B cell (primary cell): ENCODE measurements around the gene CCDC187. TPM values are rescaled to one million over a fixed set of nuclear protein-coding genes. Genes with fewer than 3 reads are reported as not detected.

Experiments used
- ATAC-seq: fragments of 200-7000 bp; cut with Tn5 transposase; one replicate; pipeline ENCODE4 v1.10.0; 2021; ENCODE audit warnings: low read depth, mild to moderate bottlenecking, moderate number of reproducible peaks, moderate library complexity
- CTCF ChIA-PET: fragments of 350-600 bp; sonication (Branson Sonifier 250); formaldehyde crosslinking; loops from one replicate; lab custom pipeline; 2021; ENCODE audit warnings: antibody characterized with exemption, inconsistent platforms; lab: Charles Lee
- POLR2A ChIA-PET: fragments of 350-600 bp; sonication (Branson Sonifier 250); formaldehyde crosslinking; loops from one replicate; lab custom pipeline; 2021; ENCODE audit warnings: antibody characterized with exemption; lab: Charles Lee
- DNase-seq: peaks from one replicate; pipeline ENCODE4 v3.0.0; 2013
- H2AFZ ChIP-seq: 2 replicates; pipeline ENCODE4 v1.6.1; 2012; ENCODE audit warnings: mild to moderate bottlenecking, low read depth, low read length; ENCODE audit not compliant: insufficient read depth, poor library complexity, severe bottlenecking
- H3K27ac ChIP-seq, 2 donors: 1 replicate in 1 of 2; 2 replicates in 1 of 2; pipeline ENCODE4 v1.5.1; 2012 to 2013; ENCODE audit warnings: low read length in 2 of 2, mild to moderate bottlenecking in 2 of 2, moderate library complexity in 1 of 2
- H3K27me3 ChIP-seq, 4 experiments: fragments of 200-600 bp in 1 of 4; sonication (generic) in 1 of 4; replicated peaks in 1 of 4; 1 replicate in 2 of 4; 2 replicates in 2 of 4; pipeline versions ENCODE4 v1.6.1 to v1.7.0; 2013 to 2016; ENCODE audit warnings: low read length in 3 of 4, mild to moderate bottlenecking in 2 of 4, mixed read lengths in 1 of 4, moderate library complexity in 1 of 4; ENCODE audit not compliant: insufficient read depth in 4 of 4, control insufficient read depth in 3 of 4; ENCODE audit errors: control extremely low read depth in 1 of 4
- H3K36me3 ChIP-seq, 2 experiments: replicated peaks in 1 of 2; 1 replicate in 1 of 2; 2 replicates in 1 of 2; pipeline versions ENCODE4 v1.6.1 to v1.7.1; 2013; ENCODE audit warnings: low read length in 1 of 2; ENCODE audit not compliant: insufficient read depth in 2 of 2, control insufficient read depth in 1 of 2; ENCODE audit errors: control extremely low read depth in 1 of 2, extremely low read depth in 1 of 2
- H3K4me1 ChIP-seq, 2 donors: fragments of 200-600 bp in 1 of 2; sonication (generic) in 1 of 2; 1 replicate in 1 of 2; 2 replicates in 1 of 2; pipeline versions ENCODE4 v1.5.1 to v1.6.1; 2013 to 2017; ENCODE audit warnings: low read length in 2 of 2; ENCODE audit not compliant: control insufficient read depth in 2 of 2, insufficient read depth in 2 of 2
- H3K4me2 ChIP-seq: replicated peaks from 2 replicates; pipeline ENCODE3; 2012; ENCODE audit warnings: mild to moderate bottlenecking, low read depth, low read length; ENCODE audit not compliant: poor library complexity, severe bottlenecking
- H3K4me3 ChIP-seq, 5 experiments: fragments of 200-600 bp in 1 of 5; sonication (generic) in 1 of 5; 1 replicate in 3 of 5; 2 replicates in 2 of 5; pipeline versions ENCODE4 v1.5.1 to v1.7.0; 2011 to 2016; ENCODE audit warnings: low read length in 4 of 5, mild to moderate bottlenecking in 4 of 5, low read depth in 2 of 5, control low read depth in 1 of 5, moderate library complexity in 1 of 5; ENCODE audit not compliant: insufficient read depth in 1 of 5; ENCODE audit errors: control extremely low read depth in 1 of 5, extremely low read depth in 1 of 5
- H3K79me2 ChIP-seq: fragments of 200-600 bp; sonication (generic); one replicate; pipeline ENCODE4 v1.6.0; 2016; ENCODE audit warnings: low read length; ENCODE audit not compliant: control insufficient read depth, insufficient read depth
- H3K9ac ChIP-seq: fragments of 200-600 bp; sonication (generic); 2 replicates; pipeline ENCODE4 v1.6.1; 2017; ENCODE audit warnings: mild to moderate bottlenecking, low read length, moderate library complexity
- H3K9me3 ChIP-seq, 3 donors: one replicate each; pipeline versions ENCODE4 v1.6.1 to v1.7.1; 2013; ENCODE audit warnings: low read length in 2 of 3; ENCODE audit not compliant: control insufficient read depth in 2 of 3, insufficient read depth in 1 of 3; ENCODE audit errors: control extremely low read depth in 1 of 3
- H4K20me1 ChIP-seq: 2 replicates; pipeline ENCODE4 v1.6.0; 2012; ENCODE audit warnings: mild to moderate bottlenecking, low read length; ENCODE audit not compliant: insufficient read depth, control insufficient read depth, poor library complexity, severe bottlenecking
- H3K27ac Mint-ChIP-seq: one replicate; pipeline ENCODE4 v1.8.0; 2021; ENCODE audit warnings: mixed read lengths
- H3K27me3 Mint-ChIP-seq: one replicate; pipeline ENCODE4 v1.8.0; 2021; ENCODE audit warnings: mixed read lengths
- H3K4me1 Mint-ChIP-seq: one replicate; pipeline ENCODE4 v1.8.0; 2021; ENCODE audit warnings: mixed read lengths
- H3K4me3 Mint-ChIP-seq: one replicate; pipeline ENCODE4 v1.8.0; 2021; ENCODE audit warnings: mixed read lengths
- H3K9me3 Mint-ChIP-seq: one replicate; pipeline ENCODE4 v1.8.0; 2022; ENCODE audit warnings: mixed read lengths; ENCODE audit not compliant: insufficient read depth
- CTCF ChIP-seq: fragments of 200-600 bp; IDR thresholded peaks from one replicate; pipeline ENCODE4 v1.8.0; 2022; ENCODE audit warnings: antibody characterized with exemption, mild to moderate bottlenecking
- EZH2 ChIP-seq: IDR thresholded peaks from 2 replicates; pipeline ENCODE4 v1.6.1; 2012; ENCODE audit warnings: borderline replicate concordance, low read depth, mild to moderate bottlenecking, moderate library complexity, low read length; ENCODE audit not compliant: insufficient read depth, poor library complexity, severe bottlenecking
- WGBS: methylation state at CpG from one replicate; pipeline ENCODE4 v1.1.5; 2013; ENCODE audit warnings: missing lambda C conversion rate; ENCODE audit not compliant: insufficient coverage; 5-methylcytosine and 5-hydroxymethylcytosine counted together
- intact Hi-C: fragments of 100-400 bp; cut with micrococcal nuclease; formaldehyde crosslinking; loops from one replicate; pipeline ENCODE4 v1.10.0; 2022
- polyA minus RNA-seq: library from RNA; depleted of rRNA, polyadenylated mRNA; stranded (reverse); fragments of >200 nt; gene quantifications from 2 replicates; pipeline ENCODE4 v1.2.3, GENCODE V29; 2012
- polyA plus RNA-seq: library from polyadenylated mRNA; depleted of rRNA; stranded (reverse); fragments of >200 nt; gene quantifications from 2 replicates; pipeline ENCODE4 v1.2.3, GENCODE V29; 2012
- total RNA-seq, 2 donors: library from RNA; stranded (reverse); fragments of 120-200 nt in 1 of 2; gene quantifications; 1 replicate in 1 of 2; 2 replicates in 1 of 2; pipeline versions ENCODE4 v1.2.3 to v1.2.4, GENCODE V29; 2013 to 2022

Gene CCDC187
- total RNA-seq (7.6 and 8.2 TPM in 2 replicates), polyA plus RNA-seq (1.5 and 3.1 TPM in 2 replicates), polyA minus RNA-seq (3.3 and 7.6 TPM in 2 replicates)
- total RNA-seq (2013) = 1.4 TPM

GRCh38 chr9:136303825-136304416 lies at the start of gene CCDC187:
CCDC187 (minus strand) TSS chr9:136304094; CDS start chr9:136303830, 264 bp downstream.
- no peaks in the 10 kb centered on the region for H3K9me3 ChIP-seq
- no peak within 1 kb of the TSS for H3K27ac ChIP-seq
- Mint-ChIP-seq H3K9me3 (no peaks in the 10 kb centered on the region), H3K4me3 (no peak within 1 kb of the TSS), H3K27ac (no peak within 1 kb of the TSS), H3K27me3 (no peaks in the 10 kb centered on the region), H3K4me1 (peaks cover 3% of the 10 kb centered on the region)
- H3K4me2 ChIP-seq = no peak within 1 kb of the TSS
- intact Hi-C loops = no loop called here
- H3K36me3 ChIP-seq = no peaks in the 10 kb centered on the region
- H3K4me3 ChIP-seq = no peak within 1 kb of the TSS
- peaks cover 0 to 7% (median 0%) of the 10 kb centered on the region in 4 experiments for H3K27me3 ChIP-seq
- H2AFZ ChIP-seq = no peak within 1 kb of the TSS
- ATAC-seq = no peak
- H4K20me1 ChIP-seq = no peaks in the 10 kb centered on the region
- no peak for DNase-seq
- ChIA-PET CTCF (no interaction called here), POLR2A (no interaction called here)
- 95% methylated on average over 19 of the region's 22 CpGs for WGBS
- H3K79me2 ChIP-seq = no peaks in the 10 kb centered on the region
- H3K9ac ChIP-seq = no peak within 1 kb of the TSS
- H3K4me1 ChIP-seq = peaks cover 30 to 32% of the 10 kb centered on the region in 2 donors
- TF ChIP-seq CTCF = no peak
- no peak for TF ChIP-seq EZH2

GRCh38 chr9:136353088-136353487 lies 49.2 kb upstream of the CCDC187 start:
- no peak overlapping the region for H3K4me3 Mint-ChIP-seq
- Histone ChIP-seq H3K79me2 (no peaks in the 10 kb centered on the region), H3K27ac (no peak overlapping the region), H3K4me2 (no peak overlapping the region), H2AFZ (no peak overlapping the region), H3K36me3 (no peaks in the 10 kb centered on the region), H3K4me3 (no peak overlapping the region), H3K27me3 (no peaks in the 10 kb centered on the region), H3K4me1 (no peaks in the 10 kb centered on the region), H3K9ac (no peak overlapping the region), H4K20me1 (no peaks in the 10 kb centered on the region), H3K9me3 (no peaks in the 10 kb centered on the region)
- no peak for ATAC-seq
- ChIA-PET POLR2A (no interaction called here), CTCF (no interaction called here)
- no peak for DNase-seq
- no peak for TF ChIP-seq CTCF
- no peak for TF ChIP-seq EZH2
- no peak overlapping the region for H3K27ac Mint-ChIP-seq
- no peaks in the 10 kb centered on the region for H3K4me1 Mint-ChIP-seq
- H3K9me3 Mint-ChIP-seq = no peaks in the 10 kb centered on the region
- intact Hi-C loops = no loop called here
- WGBS = 93% methylated on average over 10 of the region's 11 CpGs
- H3K27me3 Mint-ChIP-seq = no peaks in the 10 kb centered on the region
